Measurements from ENCODE around the gene KIFC3. TPM values are rescaled to one million over a fixed set of nuclear protein-coding genes. Genes with fewer than 3 reads are reported as not detected.
"Not testable (repeated sequence)": the region's sequence is repeated elsewhere in the genome, so short reads cannot be mapped to it uniquely, and the experiment has no call there.

KIFC3 gene
- total RNA-seq, 3 donors from 2014 or later: 15.7 to 36.1 (median 35.1) TPM

DNA sequence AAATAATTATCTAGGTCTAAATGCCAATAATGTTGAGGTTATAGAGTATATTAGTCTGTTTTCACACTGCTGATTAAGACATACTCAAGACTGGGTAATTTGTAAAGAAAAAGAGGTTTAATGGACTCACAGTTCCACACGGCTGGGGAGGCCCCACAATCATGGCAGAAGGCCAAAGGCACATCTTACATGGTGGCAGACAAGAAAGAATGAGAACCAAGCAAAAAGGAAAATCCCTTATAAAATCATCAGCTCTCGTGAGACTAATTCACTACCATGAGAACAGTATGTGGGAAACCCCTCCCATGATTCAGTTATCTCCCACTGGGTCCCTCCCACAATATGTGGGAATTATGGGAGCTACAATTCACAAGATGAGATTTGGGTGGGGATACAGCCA is 69.6 kb downstream of the KIFC3 start:
- DNase-seq (ENCODE audit: low spot score in 2 of 2): no peak
- Histone ChIP-seq H3K36me3 (no peaks in the 10 kb centered on the region), H3K9me3 (no peaks in the 10 kb centered on the region), H3K4me1 (peaks cover 0 to 5% of the 10 kb centered on the region in 2 donors), H3K27ac (no peak overlapping the region), H3K27me3 (no peaks in the 10 kb centered on the region), H3K4me3 (no peak overlapping the region)
- intact Hi-C loops (cut with DNase I; ENCODE audit: low total_unique reads): no loop called here
- TF ChIP-seq POLR2AphosphoS5 (IDR thresholded peaks at IDR 0.05): no peak
- TF ChIP-seq POLR2A (IDR thresholded peaks at IDR 0.05): no peak
- TF ChIP-seq CTCF (IDR thresholded peaks at IDR 0.05): no peak

- Histone ChIP-seq H3K4me1 (peaks cover 0 to 5% of the 10 kb centered on the region in 2 donors), H3K27me3 (no peaks in the 10 kb centered on the region), H3K27ac (no peak overlapping the region), H3K9me3 (no peaks in the 10 kb centered on the region), H3K36me3 (no peaks in the 10 kb centered on the region), H3K4me3 (no peak overlapping the region)
- DNase-seq (ENCODE audit: low spot score in 2 of 2): no peak
- intact Hi-C loops (cut with DNase I; ENCODE audit: low total_unique reads): no loop called here
- TF ChIP-seq CTCF (IDR thresholded peaks at IDR 0.05) (no peak), POLR2AphosphoS5 (IDR thresholded peaks at IDR 0.05) (no peak), POLR2A (IDR thresholded peaks at IDR 0.05) (no peak)
Observed at GRCh38 chr16:57732037-57732436, 70.3 kb downstream of the KIFC3 start.

GRCh38 chr16:57730771-57731730 is 71.2 kb downstream of the KIFC3 start:
- Histone ChIP-seq H3K27ac (no peak overlapping the region), H3K4me1 (no peaks in the 10 kb centered on the region), H3K27me3 (no peaks in the 10 kb centered on the region), H3K4me3 (no peak overlapping the region), H3K9me3 (no peaks in the 10 kb centered on the region), H3K36me3 (no peaks in the 10 kb centered on the region)
- no peak for DNase-seq (ENCODE audit: low spot score in 2 of 2)
- intact Hi-C loops (cut with DNase I; ENCODE audit: low total_unique reads): no loop called here
- TF ChIP-seq POLR2AphosphoS5 (IDR thresholded peaks at IDR 0.05): no peak

- intact Hi-C loops (cut with DNase I; ENCODE audit: low total_unique reads): not testable (repeated sequence)
Observed at GRCh38 chr16:57729852-57730251, 72.4 kb downstream of the KIFC3 start.

GRCh38 chr16:57729182-57729484 is 73.2 kb downstream of the KIFC3 start:
- intact Hi-C loops (cut with DNase I; ENCODE audit: low total_unique reads): no loop called here
- Histone ChIP-seq H3K36me3 (no peaks in the 10 kb centered on the region), H3K27ac (no peak overlapping the region), H3K4me1 (no peaks in the 10 kb centered on the region), H3K27me3 (no peaks in the 10 kb centered on the region), H3K9me3 (no peaks in the 10 kb centered on the region), H3K4me3 (no peak overlapping the region)
- no peak for DNase-seq (ENCODE audit: low spot score in 2 of 2)
- TF ChIP-seq CTCF (IDR thresholded peaks at IDR 0.05) (no peak), POLR2A (IDR thresholded peaks at IDR 0.05) (no peak), POLR2AphosphoS5 (IDR thresholded peaks at IDR 0.05) (no peak)

More at GRCh38 chr16:57729852-57730251, 72.4 kb downstream of the KIFC3 start:
- not testable (repeated sequence) for H3K27me3 ChIP-seq; H3K9me3 ChIP-seq; H3K4me3 ChIP-seq; DNase-seq (ENCODE audit: low spot score in 2 of 2); H3K4me1 ChIP-seq; H3K27ac ChIP-seq; H3K36me3 ChIP-seq

- no peak overlapping the region for H3K27ac ChIP-seq
- TF ChIP-seq POLR2A (IDR thresholded peaks at IDR 0.05): no peak
- TF ChIP-seq POLR2AphosphoS5 (IDR thresholded peaks at IDR 0.05): no peak
- TF ChIP-seq CTCF (IDR thresholded peaks at IDR 0.05): no peak
- no peaks in the 10 kb centered on the region for H3K36me3 ChIP-seq
- H3K4me1 ChIP-seq: no peaks in the 10 kb centered on the region
- H3K27me3 ChIP-seq: no peaks in the 10 kb centered on the region
- H3K9me3 ChIP-seq: no peaks in the 10 kb centered on the region
- intact Hi-C loops (cut with DNase I; ENCODE audit: low total_unique reads): no loop called here
- no peak overlapping the region for H3K4me3 ChIP-seq
- DNase-seq (ENCODE audit: low spot score in 2 of 2): no peak
Observed at GRCh38 chr16:57728336-57729181, 73.7 kb downstream of the KIFC3 start.

Measured in breast epithelium (tissue), 4 donors.